ENCODE data around the gene AUTS2. TPM values are rescaled to one million over a fixed set of nuclear protein-coding genes. Genes with fewer than 3 reads are reported as not detected.

The AUTS2 gene
- total RNA-seq, 1 experiment from 2014 or later: 0.11 TPM

DNA sequence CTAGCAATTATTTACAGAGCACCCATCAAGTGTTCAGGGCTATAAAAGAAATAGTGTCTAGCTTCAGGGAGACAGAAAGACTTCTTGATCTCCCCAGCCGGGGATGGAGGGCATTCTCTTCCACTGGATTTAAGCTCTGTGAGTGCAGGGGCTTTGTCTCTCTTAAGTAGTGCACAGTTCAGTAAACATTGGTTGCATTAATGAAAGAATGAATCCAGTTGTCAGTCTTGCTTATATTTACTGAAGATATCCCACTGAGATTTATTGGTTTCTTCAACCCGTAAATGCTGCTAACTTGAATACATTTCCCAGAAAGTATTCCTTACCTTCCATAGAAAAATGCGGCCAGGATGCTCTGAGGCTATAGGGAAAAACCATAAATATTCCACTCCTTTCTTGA lies 41.9 kb downstream of the AUTS2 start:
- in situ Hi-C loops (cut with HindIII; ENCODE audit: low pct_unique_long_range_greater_than_20kb, low sequenced_read_pairs): no loop called here

DNA sequence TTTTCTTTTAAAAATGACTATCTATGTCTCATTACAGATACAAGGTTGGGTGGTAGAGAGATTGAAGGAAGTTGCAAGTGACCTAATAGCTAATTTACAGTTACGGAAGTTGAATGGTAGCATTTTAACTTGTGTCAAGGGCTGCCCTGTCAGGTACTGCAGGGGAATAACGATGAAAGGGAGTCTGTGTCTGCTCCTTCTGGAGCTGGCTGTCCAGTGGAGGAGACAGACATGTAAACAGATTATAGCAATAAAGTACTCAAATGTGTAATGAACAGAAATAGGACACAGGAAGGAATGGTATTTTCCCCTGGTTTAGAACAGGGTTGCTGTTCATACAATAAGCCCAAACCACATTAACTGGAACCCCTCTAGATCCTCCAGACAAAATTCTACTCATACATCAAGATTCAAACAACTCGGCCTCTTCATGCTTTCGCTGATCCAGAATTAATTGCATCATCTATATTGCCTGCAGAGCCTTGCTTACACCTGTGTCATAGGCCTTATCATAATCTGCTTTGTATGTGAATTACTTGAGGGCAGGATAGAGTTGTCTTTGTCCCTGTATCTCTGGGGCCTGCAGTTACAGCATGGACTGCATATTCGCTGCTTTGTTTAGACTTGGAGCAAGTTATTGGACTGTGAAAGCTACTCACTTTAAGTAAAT lies 42.8 kb downstream of the AUTS2 start:
- in situ Hi-C loops (cut with HindIII; ENCODE audit: low pct_unique_long_range_greater_than_20kb, low sequenced_read_pairs): no loop called here
- DNase-seq (ENCODE audit: low read depth, low spot score): no peak

More for the DNA sequence above, 41.9 kb downstream of the AUTS2 start:
- no peak for DNase-seq (ENCODE audit: low read depth, low spot score)

DNA sequence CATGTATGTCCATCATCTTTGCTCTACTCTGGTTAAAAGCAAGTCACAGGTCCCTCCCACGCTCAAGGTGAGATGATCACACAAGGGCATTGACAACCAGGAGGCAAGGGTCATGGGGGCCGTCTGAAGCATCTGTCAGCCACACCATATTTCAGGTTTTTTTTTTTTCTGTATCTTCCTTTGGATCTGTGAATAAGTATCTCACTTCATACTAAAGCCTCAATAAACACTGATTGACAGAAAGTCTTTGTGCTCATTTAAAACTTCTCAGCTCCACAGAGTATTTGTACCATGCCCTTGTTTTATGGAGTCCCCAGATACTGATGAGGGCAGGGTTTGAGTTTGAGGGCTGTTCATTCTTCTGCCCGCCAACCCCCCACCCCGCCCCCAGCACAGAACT lies 45.0 kb downstream of the AUTS2 start:
- in situ Hi-C loops (cut with HindIII; ENCODE audit: low pct_unique_long_range_greater_than_20kb, low sequenced_read_pairs): no loop called here
- no peak for DNase-seq (ENCODE audit: low read depth, low spot score)

- DNase-seq (ENCODE audit: low read depth, low spot score): no peak
Measured at GRCh38 chr7:69643708-69644445, 45.6 kb downstream of the AUTS2 start.

DNA sequence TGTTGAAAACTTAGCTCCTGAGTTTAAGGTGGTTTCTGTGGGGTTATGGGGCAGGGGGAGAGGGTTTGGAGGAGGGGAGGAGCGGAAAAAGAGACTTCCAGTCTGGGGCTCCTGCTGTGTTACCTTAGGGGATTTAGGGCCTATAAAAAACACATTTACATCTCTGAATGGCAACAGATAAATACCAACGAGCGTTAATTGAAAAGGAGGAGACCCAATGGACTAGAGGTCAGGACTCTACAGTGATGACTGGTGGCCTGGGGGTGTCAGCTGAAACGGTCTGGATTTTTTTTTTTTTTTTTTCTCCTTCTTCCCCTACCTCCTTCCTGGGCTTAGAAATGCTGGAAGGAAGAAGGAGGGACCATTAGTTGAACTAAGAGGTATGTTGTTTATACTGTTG lies 47.4 kb downstream of the AUTS2 start:
- no peak for DNase-seq (ENCODE audit: low read depth, low spot score)
- in situ Hi-C loops (cut with HindIII; ENCODE audit: low pct_unique_long_range_greater_than_20kb, low sequenced_read_pairs): no loop called here

More at GRCh38 chr7:69643708-69644445, 45.6 kb downstream of the AUTS2 start:
- in situ Hi-C loops (cut with HindIII; ENCODE audit: low pct_unique_long_range_greater_than_20kb, low sequenced_read_pairs): no loop called here

DNA sequence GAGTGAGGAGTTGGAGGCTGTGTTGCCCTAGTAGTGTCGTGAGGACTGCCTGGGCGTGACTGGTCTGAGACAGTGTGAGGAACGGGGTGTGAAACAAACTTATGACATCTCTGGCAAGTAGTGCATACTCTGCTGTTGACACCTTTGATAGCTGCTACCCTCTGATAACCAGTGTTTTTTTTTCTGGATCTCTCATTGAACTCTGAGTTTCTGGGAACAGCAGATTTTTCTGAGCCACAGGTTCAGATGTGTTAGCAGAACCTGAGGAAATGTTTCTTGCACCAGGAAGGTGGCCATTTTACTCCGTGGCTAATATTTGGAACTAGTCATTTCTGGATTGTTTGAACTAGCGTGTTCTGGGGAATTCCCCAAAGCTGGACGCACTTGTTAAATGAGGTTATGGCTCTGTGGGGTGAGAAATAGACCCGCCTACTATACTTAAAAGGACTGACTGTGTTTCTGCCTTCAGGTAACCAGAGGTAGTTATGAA lies 52.9 kb downstream of the AUTS2 start:
- no peak for DNase-seq (ENCODE audit: low read depth, low spot score)

GRCh38 chr7:69652947-69653701 lies 54.8 kb downstream of the AUTS2 start:
- no peak for DNase-seq (ENCODE audit: low read depth, low spot score)
- in situ Hi-C loops (cut with HindIII; ENCODE audit: low pct_unique_long_range_greater_than_20kb, low sequenced_read_pairs): no loop called here

More for the DNA sequence above, 52.9 kb downstream of the AUTS2 start:
- in situ Hi-C loops (cut with HindIII; ENCODE audit: low pct_unique_long_range_greater_than_20kb, low sequenced_read_pairs): no loop called here

DNA sequence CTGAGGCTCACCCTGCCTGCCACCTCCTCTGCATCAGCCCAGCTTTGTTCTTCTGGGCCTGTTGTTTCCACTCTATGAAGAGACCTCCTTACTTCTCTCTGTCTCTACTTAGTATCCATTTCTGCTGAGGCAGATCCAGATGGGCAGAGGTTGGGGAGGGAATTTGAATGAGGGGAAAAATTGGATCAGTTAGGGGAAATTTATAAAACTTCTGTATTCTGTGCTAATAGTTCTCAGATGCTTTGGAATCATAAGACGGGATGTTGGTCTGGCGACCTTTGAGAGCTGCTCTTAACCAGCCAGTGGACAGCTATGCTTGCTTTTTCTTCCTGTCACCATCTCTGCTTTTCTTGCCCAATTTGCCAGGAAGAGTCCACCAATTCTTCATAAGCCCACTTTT lies 55.5 kb downstream of the AUTS2 start:
- DNase-seq (ENCODE audit: low read depth, low spot score): no peak
- in situ Hi-C loops (cut with HindIII; ENCODE audit: low pct_unique_long_range_greater_than_20kb, low sequenced_read_pairs): no loop called here

DNA sequence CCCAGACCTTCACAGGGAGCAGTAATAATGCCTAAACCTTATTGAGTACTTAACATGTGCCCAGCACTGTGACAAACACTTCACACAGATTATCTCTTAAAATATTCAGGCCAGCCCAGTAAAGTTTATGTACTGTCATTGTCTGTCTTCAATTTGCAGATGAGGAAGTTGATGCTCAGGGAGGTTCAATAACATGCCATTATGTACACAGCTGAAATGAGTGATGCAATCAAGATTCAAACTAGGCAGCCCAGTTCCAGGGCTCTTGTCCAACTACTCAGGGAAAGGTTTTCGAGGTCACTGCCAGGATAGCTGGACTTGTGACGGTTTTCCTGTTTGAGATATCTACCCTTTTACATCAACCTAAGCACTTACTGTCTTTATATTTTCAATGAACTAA lies 56.1 kb downstream of the AUTS2 start:
- DNase-seq (ENCODE audit: low read depth, low spot score): no peak
- in situ Hi-C loops (cut with HindIII; ENCODE audit: low pct_unique_long_range_greater_than_20kb, low sequenced_read_pairs): no loop called here

- no peak for DNase-seq (ENCODE audit: low read depth, low spot score)
- in situ Hi-C loops (cut with HindIII; ENCODE audit: low pct_unique_long_range_greater_than_20kb, low sequenced_read_pairs): no loop called here
Measured at GRCh38 chr7:69654849-69655707, 56.8 kb downstream of the AUTS2 start.

DNA sequence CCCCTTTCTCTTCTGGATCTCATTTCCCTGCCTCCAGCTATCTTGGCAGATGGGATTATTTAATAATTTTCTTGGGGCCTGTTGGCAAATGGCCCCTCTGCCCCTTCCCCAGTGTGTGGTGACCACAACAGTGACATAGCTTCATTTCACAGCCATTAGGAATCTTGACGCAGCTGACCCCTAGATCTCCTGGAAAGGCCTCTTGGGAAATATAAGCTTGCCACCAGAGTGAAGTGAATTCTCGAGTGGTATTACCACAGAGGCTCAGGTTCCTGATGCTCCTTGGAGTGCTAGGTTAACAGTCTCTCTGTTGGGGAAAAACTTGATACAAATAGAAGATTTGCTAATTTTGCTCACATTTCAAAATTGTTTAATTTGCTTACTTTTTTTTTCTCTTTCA lies 57.8 kb downstream of the AUTS2 start:
- no peak for DNase-seq (ENCODE audit: low read depth, low spot score)
- in situ Hi-C loops (cut with HindIII; ENCODE audit: low pct_unique_long_range_greater_than_20kb, low sequenced_read_pairs): no loop called here

GRCh38 chr7:69656890-69657289 lies 58.6 kb downstream of the AUTS2 start:
- in situ Hi-C loops (cut with HindIII; ENCODE audit: low pct_unique_long_range_greater_than_20kb, low sequenced_read_pairs): no loop called here
- no peak for DNase-seq (ENCODE audit: low read depth, low spot score)

GRCh38 chr7:69657331-69657730 lies 59.1 kb downstream of the AUTS2 start:
- no peak for DNase-seq (ENCODE audit: low read depth, low spot score)
- in situ Hi-C loops (cut with HindIII; ENCODE audit: low pct_unique_long_range_greater_than_20kb, low sequenced_read_pairs): no loop called here

- in situ Hi-C loops (cut with HindIII; ENCODE audit: low pct_unique_long_range_greater_than_20kb, low sequenced_read_pairs): no loop called here
Measured at GRCh38 chr7:69657985-69658384, 59.7 kb downstream of the AUTS2 start.

GRCh38 chr7:69659983-69660382 lies 61.7 kb downstream of the AUTS2 start:
- in situ Hi-C loops (cut with HindIII; ENCODE audit: low pct_unique_long_range_greater_than_20kb, low sequenced_read_pairs): no loop called here
- DNase-seq (ENCODE audit: low read depth, low spot score): no peak

More at GRCh38 chr7:69657985-69658384, 59.7 kb downstream of the AUTS2 start:
- DNase-seq (ENCODE audit: low read depth, low spot score): no peak

- no peak for DNase-seq (ENCODE audit: low read depth, low spot score)
- in situ Hi-C loops (cut with HindIII; ENCODE audit: low pct_unique_long_range_greater_than_20kb, low sequenced_read_pairs): no loop called here
Measured at GRCh38 chr7:69661342-69661741, 63.1 kb downstream of the AUTS2 start.
